ENCODE data around the gene GATAD2A. TPM values are rescaled to one million over a fixed set of nuclear protein-coding genes. Genes with fewer than 3 reads are reported as not detected.

GATAD2A gene
- total and polyA plus RNA-seq, 2 of the 8 experiments (the other 6 are each of a cell fraction or from before 2014, with no cell fraction given), result 38.4 to 205 TPM

GRCh38 chr19:19477705-19478383, 72.4 kb downstream of the GATAD2A start:
- Histone ChIP-seq H3K4me1 (replicated peaks in 1 of 4; ENCODE audit: control insufficient read depth in 3 of 4, insufficient read depth in 4 of 4, low read length in 3 of 4) (peaks cover 12 to 23% (median 20%) of the 10 kb centered on the region in 4 experiments), H4K5ac (ENCODE audit: insufficient read length, low read depth, low read length) (no peak overlapping the region), H2AFZ (ENCODE audit: low read length) (no peak overlapping the region), H4K8ac (ENCODE audit: extremely low read depth, insufficient read depth, low read length) (no peak overlapping the region), H3K4me3 (ENCODE audit: extremely low read depth in 1 of 4, insufficient read depth in 2 of 4, low read depth in 3 of 4, low read length in 4 of 4) (no peak overlapping the region), H2BK5ac (ENCODE audit: low read depth, low read length) (no peak overlapping the region), H2AK5ac (ENCODE audit: low read depth, low read length) (no peak overlapping the region), H3K56ac (replicated peaks; ENCODE audit: insufficient read length, low read depth, low read length) (no peak overlapping the region), H3K23me2 (ENCODE audit: low read depth, low read length) (no peaks in the 10 kb centered on the region; the same call in 1 of the 2 replicates), H3K27ac (ENCODE audit: low read depth, low read length) (no peak overlapping the region), H3K14ac (ENCODE audit: insufficient read length) (no peak overlapping the region), H2BK12ac (ENCODE audit: low read depth, low read length) (no peak overlapping the region), H4K91ac (replicated peaks; ENCODE audit: insufficient read length, low read length) (no peak overlapping the region), H3K4me2 (ENCODE audit: insufficient read depth in 1 of 2, low read depth in 2 of 2, low read length in 2 of 2) (no peak overlapping the region), H2BK15ac (ENCODE audit: low read length) (no peak overlapping the region), H3K9me3 (ENCODE audit: insufficient read depth in 2 of 2, low read depth in 1 of 2, low read length in 1 of 2) (no peaks in the 10 kb centered on the region), H3K4ac (replicated peaks; ENCODE audit: insufficient read length, low read depth, low read length) (no peak overlapping the region), H3K79me1 (ENCODE audit: low read depth, low read length) (peaks cover 35% of the 10 kb centered on the region), H3K23ac (ENCODE audit: insufficient read length) (no peak overlapping the region), H3K79me2 (ENCODE audit: control insufficient read depth in 1 of 2, insufficient read depth in 2 of 2, low read length in 2 of 2) (peaks cover 6 to 92% of the 10 kb centered on the region in 2 experiments; a peak in 3 of 4 replicates), H3K36me3 (ENCODE audit: control insufficient read depth in 2 of 4, insufficient read depth in 4 of 4, low read length in 3 of 4) (peaks cover 0 to 3% (median under 1%) of the 10 kb centered on the region in 4 experiments; a peak in 3 of 8 replicates), H3K9ac (replicated peaks in 1 of 4; ENCODE audit: extremely low read depth in 1 of 4, low read depth in 3 of 4, low read length in 3 of 4) (no peak overlapping the region), H3K27me3 (replicated peaks in 1 of 4; ENCODE audit: control insufficient read depth in 3 of 4, extremely low read depth in 1 of 4, insufficient read depth in 3 of 4, low read length in 3 of 4) (no peaks in the 10 kb centered on the region), H3K18ac (ENCODE audit: extremely low read depth, low read length) (no peak overlapping the region), H4K20me1 (replicated peaks in 1 of 2; ENCODE audit: control insufficient read depth in 1 of 2, insufficient read depth in 2 of 2, low read length in 2 of 2) (peaks cover 30 to 51% of the 10 kb centered on the region in 2 experiments), H2BK120ac (replicated peaks; ENCODE audit: low read depth, low read length) (no peak overlapping the region), H2BK20ac (ENCODE audit: low read length) (no peak overlapping the region)
- DNase-seq (ENCODE audit: low read depth in 1 of 2, low spot score in 2 of 2) (no peak), FAIRE-seq (no peak)
- ChIA-PET CTCF (ENCODE audit: partially characterized antibody) (interaction anchor here (0.8 to 3.2 kb wide), 6 partner anchors 10 to 109 kb away, joined by 3 to 48 read pairs (median 3); no protein-coding TSS in a partner anchor), POLR2A (ENCODE audit: partially characterized antibody) (interaction anchor here (1.7 kb wide), 1 partner anchor 12 kb away, joined by 4 read pairs; no protein-coding TSS in a partner anchor)
- WGBS, 2 experiments (ENCODE audit: extremely low coverage in 1 of 2, insufficient coverage in 1 of 2, insufficient read length in 1 of 2, insufficient replicate concordance in 2 of 2, low coverage in 1 of 2, low lambda C conversion rate in 2 of 2, missing lambda C conversion rate in 1 of 2), result 92% methylated on average over 10 of the region's 10 CpGs; no CpG with 5 or more reads in 1 of the 2 experiments
- TF ChIP-seq FOSL1 (IDR thresholded peaks at IDR 0.05; ENCODE audit: insufficient read depth, low read depth, low read length) (no peak), SIN3A (conservative IDR thresholded peaks at IDR 0.05 in 1 of 2, IDR thresholded peaks at IDR 0.05 in 1 of 2; ENCODE audit: low read depth in 1 of 2, low read length in 2 of 2) (no peak), CREB1 (IDR thresholded peaks at IDR 0.05) (no peak), POLR2AphosphoS5 (IDR thresholded peaks at IDR 0.05; ENCODE audit: low read depth, low read length) (no peak), BCL11A (IDR thresholded peaks at IDR 0.05; ENCODE audit: low read depth in 2 of 2, low read length in 2 of 2) (no peak), ASH2L (IDR thresholded peaks at IDR 0.05; ENCODE audit: low read length) (no peak), NANOG (IDR thresholded peaks at IDR 0.05; ENCODE audit: insufficient read depth, low read depth, low read length, poor library complexity, severe bottlenecking) (no peak), BACH1 (IDR thresholded peaks at IDR 0.05; ENCODE audit: low read length) (no peak), CTBP2 (IDR thresholded peaks at IDR 0.05; ENCODE audit: borderline replicate concordance, insufficient read depth, insufficient read length, low read length) (no peak)
- TF ChIP-seq, protein P1, sequence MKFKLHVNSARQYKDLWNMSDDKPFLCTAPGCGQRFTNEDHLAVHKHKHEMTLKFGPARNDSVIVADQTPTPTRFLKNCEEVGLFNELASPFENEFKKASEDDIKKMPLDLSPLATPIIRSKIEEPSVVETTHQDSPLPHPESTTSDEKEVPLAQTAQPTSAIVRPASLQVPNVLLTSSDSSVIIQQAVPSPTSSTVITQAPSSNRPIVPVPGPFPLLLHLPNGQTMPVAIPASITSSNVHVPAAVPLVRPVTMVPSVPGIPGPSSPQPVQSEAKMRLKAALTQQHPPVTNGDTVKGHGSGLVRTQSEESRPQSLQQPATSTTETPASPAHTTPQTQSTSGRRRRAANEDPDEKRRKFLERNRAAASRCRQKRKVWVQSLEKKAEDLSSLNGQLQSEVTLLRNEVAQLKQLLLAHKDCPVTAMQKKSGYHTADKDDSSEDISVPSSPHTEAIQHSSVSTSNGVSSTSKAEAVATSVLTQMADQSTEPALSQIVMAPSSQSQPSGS (IDR thresholded peaks at IDR 0.05; ENCODE audit: low read length), result no peak

All from H1 (cell line).